ENCODE measurements around the gene CNOT3. TPM values are rescaled to one million over a fixed set of nuclear protein-coding genes. Genes with fewer than 3 reads are reported as not detected.

Gene CNOT3
- total and polyA plus RNA-seq, 4 donors: 23.5 to 40.4 (median 28.8) TPM

- no peak overlapping the region for H3K9ac ChIP-seq (ENCODE audit: insufficient read depth in 1 of 2, low read length in 2 of 2)
- no peak for ATAC-seq (ENCODE audit: insufficient read depth, low FRiP score)
- no peaks in the 10 kb centered on the region for H3K27me3 ChIP-seq (ENCODE audit: control insufficient read depth in 3 of 3, insufficient read depth in 3 of 3, low read length in 2 of 3)
- no peaks in the 10 kb centered on the region for H3K4me1 ChIP-seq (ENCODE audit: control insufficient read depth in 5 of 5, insufficient read depth in 5 of 5, low read length in 5 of 5)
- no peaks in the 10 kb centered on the region for H3K9me3 ChIP-seq (ENCODE audit: control insufficient read depth in 4 of 4, insufficient read depth in 3 of 4, low read length in 3 of 4)
- no peak overlapping the region for H3K4me3 ChIP-seq
- 97 to 98% methylated on average over 20 of the region's 20 CpGs for WGBS, 2 donors
- H3K27ac ChIP-seq (ENCODE audit: low read depth in 1 of 2, low read length in 1 of 2): no peak overlapping the region
- DNase-seq: no peak
- H3K36me3 ChIP-seq (ENCODE audit: control insufficient read depth in 4 of 4, insufficient read depth in 4 of 4, low read length in 4 of 4): peaks cover 10 to 63% (median 26%) of the 10 kb centered on the region in 4 donors
- no peak for TF ChIP-seq CTCF (IDR thresholded peaks at IDR 0.05; ENCODE audit: control extremely low read depth, extremely low read depth)
Observed at GRCh38 chr19:54129617-54129996, 8.0 kb upstream of the CNOT3 start.

GRCh38 chr19:54133312-54133956 is 4.1 kb upstream of the CNOT3 start:
- TF ChIP-seq CTCF (IDR thresholded peaks at IDR 0.05; ENCODE audit: control extremely low read depth, extremely low read depth): no peak
- Histone ChIP-seq H3K9me3 (ENCODE audit: control insufficient read depth in 4 of 4, insufficient read depth in 3 of 4, low read length in 3 of 4) (no peaks in the 10 kb centered on the region), H3K36me3 (ENCODE audit: control insufficient read depth in 4 of 4, insufficient read depth in 4 of 4, low read length in 4 of 4) (peaks cover 3 to 29% (median 18%) of the 10 kb centered on the region in 4 donors), H3K9ac (ENCODE audit: insufficient read depth in 1 of 2, low read length in 2 of 2) (no peak overlapping the region), H3K4me1 (ENCODE audit: control insufficient read depth in 5 of 5, insufficient read depth in 5 of 5, low read length in 5 of 5) (peaks cover 0 to 10% (median 5%) of the 10 kb centered on the region in 5 donors), H3K27me3 (ENCODE audit: control insufficient read depth in 3 of 3, insufficient read depth in 3 of 3, low read length in 2 of 3) (no peaks in the 10 kb centered on the region), H3K27ac (ENCODE audit: low read depth in 1 of 2, low read length in 1 of 2) (no peak overlapping the region), H3K4me3 (no peak overlapping the region)
- DNase-seq (peak in 2 of 3 donors; percentile 46 to 55), ATAC-seq (ENCODE audit: insufficient read depth, low FRiP score) (no peak)
- 83 to 88% methylated on average over 10 of the region's 10 CpGs for WGBS, 2 donors

GRCh38 chr19:54133957-54134590 is 3.5 kb upstream of the CNOT3 start:
- Histone ChIP-seq H3K4me3 (no peak overlapping the region), H3K9me3 (ENCODE audit: control insufficient read depth in 4 of 4, insufficient read depth in 3 of 4, low read length in 3 of 4) (no peaks in the 10 kb centered on the region), H3K4me1 (ENCODE audit: control insufficient read depth in 5 of 5, insufficient read depth in 5 of 5, low read length in 5 of 5) (peaks cover 0 to 16% (median 9%) of the 10 kb centered on the region in 5 donors), H3K27ac (ENCODE audit: low read depth in 1 of 2, low read length in 1 of 2) (no peak overlapping the region), H3K9ac (ENCODE audit: insufficient read depth in 1 of 2, low read length in 2 of 2) (no peak overlapping the region), H3K27me3 (ENCODE audit: control insufficient read depth in 3 of 3, insufficient read depth in 3 of 3, low read length in 2 of 3) (no peaks in the 10 kb centered on the region), H3K36me3 (ENCODE audit: control insufficient read depth in 4 of 4, insufficient read depth in 4 of 4, low read length in 4 of 4) (peaks cover 3 to 22% (median 16%) of the 10 kb centered on the region in 4 donors)
- no peak for TF ChIP-seq CTCF (IDR thresholded peaks at IDR 0.05; ENCODE audit: control extremely low read depth, extremely low read depth)
- WGBS, 2 donors: 71 to 78% methylated on average over 2 of the region's 2 CpGs
- DNase-seq (no peak), ATAC-seq (ENCODE audit: insufficient read depth, low FRiP score) (no peak)
